ENCODE measurements around the gene MCM3AP.
"Not testable (repeated sequence)": the region's sequence is repeated elsewhere in the genome, so short reads cannot be mapped to it uniquely, and the experiment has no call there.

Gene MCM3AP

DNA sequence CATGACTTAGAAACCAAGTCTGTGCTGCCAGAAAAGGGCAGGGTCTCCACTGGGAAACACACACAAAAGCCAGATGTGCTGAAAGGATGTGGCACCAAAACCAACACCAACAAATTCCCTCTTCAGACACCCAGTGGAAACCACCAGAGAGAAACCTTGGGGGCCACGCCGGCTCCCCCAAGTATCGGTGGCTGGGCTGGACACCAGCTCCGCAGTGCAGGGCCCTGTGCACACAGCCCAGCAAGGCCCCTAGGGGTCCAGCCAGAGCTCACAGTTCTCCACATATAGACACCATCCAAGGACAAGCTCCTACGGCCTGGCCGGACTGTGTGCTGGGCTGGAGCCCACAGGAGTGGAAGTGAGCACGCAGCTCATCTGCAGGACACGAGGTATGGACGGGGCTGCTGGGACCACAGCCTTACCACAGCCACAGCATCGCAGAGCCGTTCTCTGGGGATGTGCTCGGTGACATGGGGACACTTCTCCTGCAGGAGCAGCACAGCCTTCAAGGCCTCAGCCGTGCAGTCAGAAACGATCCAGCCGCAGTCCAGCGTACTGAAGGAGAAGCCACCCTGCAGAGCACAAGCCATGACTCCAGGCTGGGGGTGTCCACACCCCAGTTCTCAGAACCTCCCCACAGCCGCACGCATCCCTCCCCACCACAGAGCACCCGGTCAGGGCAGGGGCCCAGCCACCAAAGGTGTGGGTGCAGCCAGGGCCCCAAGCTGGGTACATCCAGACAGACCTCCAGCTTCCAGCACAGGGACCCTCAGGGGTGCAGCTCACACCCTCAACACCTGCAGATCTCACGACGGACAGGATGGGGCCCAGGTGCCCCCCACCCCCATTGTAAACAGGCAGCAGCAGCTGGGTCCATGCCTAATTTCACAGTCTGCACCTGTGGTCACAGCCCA is 78.1 kb downstream of the MCM3AP start:
- FAIRE-seq: no peak

DNA sequence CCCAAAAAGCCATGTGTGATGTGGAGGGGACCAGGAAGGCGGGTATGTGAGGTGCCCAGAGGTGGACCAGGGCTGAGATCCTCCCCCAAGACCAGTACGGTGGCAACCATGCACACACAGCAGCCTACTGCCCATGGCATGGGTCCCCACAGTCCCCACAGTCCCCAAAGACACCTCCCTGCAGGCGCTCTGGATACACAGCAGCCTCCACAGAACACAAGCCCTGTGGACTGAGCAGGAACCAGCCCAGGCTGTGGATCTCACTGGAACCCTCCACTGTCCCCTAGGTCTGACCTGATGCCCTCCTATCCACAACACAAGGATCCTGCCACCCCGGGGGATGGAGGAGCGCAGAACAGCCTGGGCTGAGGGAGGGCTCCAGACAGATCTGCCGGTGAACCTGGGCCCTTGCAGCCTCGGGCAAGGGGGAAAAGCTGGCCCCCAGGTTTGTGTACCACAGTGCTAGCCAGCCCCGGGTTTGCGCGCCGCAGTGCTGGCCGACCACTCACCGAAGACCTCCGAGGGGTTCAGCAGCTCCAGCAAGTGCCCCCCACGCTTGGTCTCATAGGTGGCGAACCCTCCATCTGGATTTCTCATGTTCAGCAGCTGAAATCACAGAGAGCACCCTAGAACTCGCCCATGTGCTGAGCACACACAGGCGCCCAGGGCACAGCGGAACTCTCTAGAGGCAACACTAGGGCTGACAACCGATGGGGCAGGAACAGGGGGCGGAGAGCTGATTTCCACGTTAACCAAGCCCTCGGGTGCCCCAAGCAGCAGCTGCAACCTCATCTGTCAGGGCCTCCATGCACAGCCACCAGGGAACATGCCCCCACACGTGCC is 79.0 kb downstream of the MCM3AP start:
- DNase-seq (ENCODE audit: insufficient read length, low spot score) (no peak), FAIRE-seq (no peak)

More for the DNA sequence above, 78.1 kb downstream of the MCM3AP start:
- DNase-seq (ENCODE audit: insufficient read length, low spot score): no peak

DNA sequence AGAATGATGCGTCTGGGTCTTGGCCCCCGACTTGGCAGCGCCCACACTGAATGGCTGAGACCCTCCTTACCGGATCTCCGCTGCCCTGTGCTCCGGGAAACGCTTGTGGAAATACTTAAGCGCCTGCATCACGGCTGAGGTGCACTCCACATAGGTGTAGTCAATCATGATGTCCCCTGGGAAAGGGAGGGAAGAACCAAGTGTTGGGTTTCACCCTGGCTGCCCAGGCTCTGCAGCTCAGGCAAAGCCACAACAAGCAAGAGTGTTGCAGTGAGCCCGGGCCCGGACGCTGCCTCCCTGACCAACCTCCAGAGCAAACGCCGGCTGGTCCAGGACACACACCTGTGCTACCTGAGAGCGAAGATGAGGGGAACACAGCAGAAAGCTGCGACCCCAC is 79.6 kb downstream of the MCM3AP start:
- no peak for FAIRE-seq

DNA sequence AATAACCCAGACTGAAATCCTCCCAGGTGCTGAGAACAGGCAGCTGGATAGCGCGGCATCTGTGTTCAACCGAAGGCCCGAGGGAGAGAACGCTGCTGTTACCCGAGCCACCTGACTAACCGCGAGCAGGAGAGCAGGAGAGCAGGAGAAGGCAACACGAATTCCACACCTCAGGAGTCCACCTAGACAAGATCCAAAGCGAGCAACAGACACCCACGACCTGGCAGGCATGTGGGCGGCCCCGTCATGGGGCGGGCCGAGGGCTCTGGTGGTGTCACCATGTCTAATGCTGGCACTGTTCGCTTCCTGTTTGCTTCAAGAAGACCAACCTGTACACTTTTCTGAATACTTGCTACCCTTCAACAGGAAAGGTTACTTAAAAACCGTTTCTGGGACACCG is 80.2 kb downstream of the MCM3AP start:
- FAIRE-seq (no peak), DNase-seq (ENCODE audit: insufficient read length, low spot score) (no peak)

More for the DNA sequence above, 79.6 kb downstream of the MCM3AP start:
- no peak for DNase-seq (ENCODE audit: insufficient read length, low spot score)

DNA sequence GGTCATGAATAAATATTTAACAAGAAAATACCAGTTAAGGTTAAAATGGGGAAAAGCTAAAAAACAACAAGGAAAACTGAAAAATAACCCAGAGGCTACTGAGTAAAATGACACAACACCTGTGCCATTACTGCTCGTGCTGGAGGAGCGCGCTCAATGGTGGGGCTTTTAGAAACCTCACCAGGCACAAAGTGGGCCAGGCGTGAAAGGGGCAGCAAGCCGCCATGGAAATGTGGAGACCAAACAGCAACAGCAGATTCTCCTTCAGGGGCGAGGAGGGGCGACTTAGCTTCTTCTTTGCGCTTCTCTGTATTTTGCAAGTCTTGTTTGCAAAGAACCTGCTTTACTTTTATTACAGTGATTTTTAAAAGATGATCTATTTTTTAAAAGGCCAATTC is 82.2 kb downstream of the MCM3AP start:
- no peak for DNase-seq (ENCODE audit: insufficient read length, low spot score)
- FAIRE-seq: no peak

DNA sequence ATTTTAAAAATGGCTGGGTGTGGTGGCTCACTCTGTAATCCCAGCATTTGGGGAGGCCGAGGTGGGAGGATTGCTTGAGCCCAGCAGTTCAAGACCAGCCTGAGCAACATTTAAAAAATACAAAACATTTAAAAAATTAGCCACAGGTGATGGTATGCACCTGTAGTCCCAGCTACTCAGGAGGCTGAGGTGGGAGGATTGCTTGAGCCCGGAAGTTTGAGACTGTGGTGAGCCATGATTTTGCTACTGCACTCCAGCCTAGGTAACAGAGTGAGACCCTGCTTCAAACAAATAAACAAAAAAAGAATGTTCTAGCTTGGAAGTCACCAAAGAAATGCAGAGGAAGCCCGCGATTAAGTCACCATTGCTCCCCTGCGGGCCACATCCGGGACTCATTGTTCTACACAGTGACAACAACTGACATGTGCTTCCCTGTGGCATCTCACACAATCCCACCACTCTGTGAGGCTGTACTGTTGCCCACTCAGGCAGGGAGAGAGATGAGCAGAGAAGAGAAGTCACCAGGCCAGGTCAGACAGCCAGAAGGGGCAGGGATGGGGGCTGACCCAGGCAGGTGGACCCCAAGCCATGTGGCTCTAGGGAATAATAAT is 82.7 kb downstream of the MCM3AP start:
- DNase-seq (ENCODE audit: insufficient read length, low spot score) (no peak), FAIRE-seq (no peak)

DNA sequence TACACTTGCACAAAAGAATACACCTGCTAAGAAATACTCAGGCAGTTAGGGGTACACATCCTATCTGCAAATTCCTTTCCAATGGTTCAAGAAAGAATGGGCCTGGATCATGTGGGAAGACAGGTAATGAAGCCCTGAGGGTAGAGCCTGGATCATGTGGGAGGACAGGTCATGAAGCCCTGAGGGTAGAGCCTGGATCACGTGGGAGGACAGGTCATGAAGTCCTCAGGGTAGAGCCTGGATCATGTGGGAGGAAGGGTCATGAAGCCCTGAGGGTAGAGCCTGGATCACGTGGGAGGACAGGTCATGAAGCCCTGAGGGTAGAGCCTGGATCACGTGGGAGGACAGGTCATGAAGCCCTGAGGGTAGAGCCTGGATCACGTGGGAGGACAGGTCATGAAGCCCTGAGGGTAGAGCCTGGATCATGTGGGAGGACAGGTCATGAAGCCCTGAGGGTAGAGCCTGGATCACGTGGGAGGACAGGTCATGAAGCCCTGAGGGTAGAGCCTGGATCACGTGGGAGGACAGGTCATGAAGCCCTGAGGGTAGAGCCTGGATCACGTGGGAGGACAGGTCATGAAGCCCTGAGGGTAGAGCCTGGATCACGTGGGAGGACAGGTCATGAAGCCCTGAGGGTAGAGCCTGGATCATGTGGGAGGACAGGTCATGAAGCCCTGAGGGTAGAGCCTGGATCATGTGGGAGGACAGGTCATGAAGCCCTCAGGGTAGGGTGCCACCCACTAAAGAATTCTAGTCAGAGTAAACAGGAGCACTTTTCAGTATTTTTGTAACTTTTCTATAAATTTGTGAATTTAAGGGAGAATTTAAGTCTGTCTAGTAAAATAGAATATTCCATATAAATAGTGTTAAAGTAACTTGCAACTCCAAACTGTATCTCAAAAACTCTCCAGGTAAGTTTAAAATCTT is 84.3 kb downstream of the MCM3AP start:
- not testable (repeated sequence) for DNase-seq (ENCODE audit: insufficient read length, low spot score); FAIRE-seq

DNA sequence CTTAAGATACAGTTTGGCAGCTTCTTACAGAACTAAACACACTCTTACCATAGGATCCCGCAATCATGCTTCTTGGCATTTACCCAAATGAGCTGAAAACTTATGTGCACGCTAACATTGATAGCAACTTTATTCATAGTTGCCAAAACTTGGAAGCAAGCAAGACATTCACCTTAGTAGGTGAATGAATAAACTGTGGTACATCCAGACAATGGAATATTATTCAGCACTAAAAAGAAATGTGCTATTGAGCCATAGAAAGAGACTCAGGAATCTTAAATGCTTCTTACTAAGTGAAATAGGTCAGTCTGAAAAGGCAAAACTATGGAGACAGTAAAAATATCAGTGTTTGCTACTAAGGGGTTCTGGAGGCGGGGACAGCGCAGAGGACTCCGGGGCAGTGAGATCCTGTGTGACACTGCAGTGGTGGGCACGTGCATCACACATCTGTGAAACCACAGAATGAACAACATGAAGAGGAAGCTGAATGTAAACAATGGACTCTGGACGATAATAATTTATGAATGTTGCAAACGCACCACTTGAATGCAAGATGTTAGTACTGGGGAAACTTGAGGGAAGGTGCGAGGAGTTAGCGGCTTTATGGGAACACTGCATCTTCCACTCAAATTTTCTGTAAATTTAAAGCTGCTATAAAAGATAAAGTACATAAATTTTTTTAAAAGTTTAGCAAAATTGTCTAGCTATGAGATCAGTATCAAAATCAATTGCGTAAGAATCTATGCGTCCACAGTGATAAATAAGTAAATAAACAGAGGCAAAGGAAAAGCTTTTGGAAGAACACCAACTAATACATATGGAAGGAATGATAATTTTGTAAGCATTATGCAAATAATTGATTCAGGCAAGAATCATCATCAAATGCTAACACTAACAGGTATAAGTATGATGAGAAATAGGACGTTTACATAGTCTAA is 85.7 kb downstream of the MCM3AP start:
- no peak for FAIRE-seq
- no peak for DNase-seq (ENCODE audit: insufficient read length, low spot score)

DNA sequence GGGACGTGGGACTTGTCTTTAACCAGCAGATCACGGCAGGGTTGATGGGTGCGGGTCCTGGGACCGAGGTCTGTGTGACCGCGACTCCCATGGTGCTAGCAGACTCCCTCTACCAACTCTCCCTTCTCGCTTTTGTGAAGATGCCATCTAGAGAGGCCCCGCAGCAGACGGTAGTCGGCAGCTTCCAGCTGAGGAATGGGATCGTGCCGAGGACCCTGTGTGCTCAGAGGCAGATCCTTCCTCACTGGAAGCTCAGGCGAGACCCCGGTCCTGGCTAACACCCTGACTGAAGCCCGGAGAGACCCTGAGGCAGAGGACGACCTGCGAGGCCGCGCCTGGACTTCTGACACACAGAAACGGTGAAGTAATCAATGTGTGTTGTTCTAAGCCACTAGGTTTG is 88.7 kb downstream of the MCM3AP start:
- FAIRE-seq (no peak), DNase-seq (ENCODE audit: insufficient read length, low spot score) (no peak)

DNA sequence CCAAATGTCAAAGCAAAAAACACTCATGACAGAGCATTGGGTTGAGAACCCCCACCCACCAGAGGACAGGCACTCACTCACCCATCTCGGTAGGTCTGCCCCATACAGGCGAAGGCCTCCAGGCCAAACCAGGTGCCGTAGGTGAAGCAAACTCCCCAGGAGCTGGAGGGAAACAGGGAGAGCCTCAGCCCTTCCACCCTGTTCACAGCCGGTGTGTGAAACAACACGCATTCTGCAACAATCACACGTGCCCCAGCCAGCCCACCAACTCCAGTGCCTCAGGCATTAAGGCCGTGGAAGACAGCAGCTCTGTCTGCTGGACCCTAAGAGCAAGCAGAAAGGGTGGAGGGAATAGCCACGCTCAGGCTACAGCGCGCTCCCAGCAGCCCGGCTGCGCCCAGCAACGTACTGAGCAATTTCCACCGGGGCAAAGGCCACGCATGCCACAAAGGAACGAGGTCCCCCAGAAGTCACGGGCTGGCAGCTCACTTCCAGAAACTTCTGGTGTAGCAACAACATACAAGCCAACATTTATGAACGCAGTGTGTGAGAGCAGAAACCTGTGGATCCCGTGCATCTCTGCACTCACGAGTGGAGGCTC is 89.7 kb downstream of the MCM3AP start:
- no peak for FAIRE-seq
- DNase-seq (ENCODE audit: insufficient read length, low spot score): no peak

DNA sequence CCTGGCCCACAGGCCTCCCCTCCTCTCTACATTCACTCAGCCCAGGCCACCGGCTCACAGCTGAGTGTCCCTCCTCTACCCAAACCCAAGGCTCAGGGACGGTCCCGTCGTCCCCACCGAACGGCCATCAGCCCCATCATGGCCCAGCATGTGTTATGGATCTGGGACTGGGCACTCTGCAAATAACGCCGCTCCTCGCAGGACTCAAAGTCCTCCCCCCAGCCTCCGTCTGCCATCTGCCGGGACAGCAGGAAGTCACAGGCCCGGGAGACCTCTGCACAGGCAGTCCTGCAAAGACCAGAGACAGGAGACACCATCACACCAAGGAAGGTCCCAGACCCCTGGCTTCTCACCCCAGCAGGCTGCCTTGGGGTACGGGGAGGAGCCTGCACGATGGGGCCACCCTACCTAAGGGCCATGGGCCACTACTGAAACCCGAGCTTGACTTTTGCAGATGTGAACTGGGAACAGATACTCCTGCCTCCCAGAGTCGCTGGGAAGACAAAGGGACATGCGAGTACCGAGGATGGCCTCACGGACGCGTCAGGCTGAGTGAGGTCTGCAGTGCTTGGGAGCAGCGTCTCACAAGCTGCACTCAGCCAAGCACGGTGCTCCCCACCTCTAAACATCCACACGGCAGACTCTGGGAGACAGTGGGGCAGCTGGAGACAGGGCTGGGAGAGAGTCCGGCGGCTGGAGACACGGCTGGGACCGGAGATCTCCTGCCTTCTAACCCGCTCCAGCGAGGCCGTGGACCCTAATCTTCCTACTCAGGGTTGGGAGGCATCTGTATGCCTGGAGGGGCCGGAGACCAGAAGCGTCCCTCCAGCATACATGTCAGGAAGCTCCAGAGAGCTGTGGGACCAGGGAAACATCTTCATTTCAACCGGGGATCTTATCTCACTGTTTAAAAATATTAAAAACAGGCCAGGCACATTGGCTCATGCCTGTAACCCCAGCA is 90.8 kb downstream of the MCM3AP start:
- FAIRE-seq (no peak), DNase-seq (ENCODE audit: insufficient read length, low spot score) (no peak)

DNA sequence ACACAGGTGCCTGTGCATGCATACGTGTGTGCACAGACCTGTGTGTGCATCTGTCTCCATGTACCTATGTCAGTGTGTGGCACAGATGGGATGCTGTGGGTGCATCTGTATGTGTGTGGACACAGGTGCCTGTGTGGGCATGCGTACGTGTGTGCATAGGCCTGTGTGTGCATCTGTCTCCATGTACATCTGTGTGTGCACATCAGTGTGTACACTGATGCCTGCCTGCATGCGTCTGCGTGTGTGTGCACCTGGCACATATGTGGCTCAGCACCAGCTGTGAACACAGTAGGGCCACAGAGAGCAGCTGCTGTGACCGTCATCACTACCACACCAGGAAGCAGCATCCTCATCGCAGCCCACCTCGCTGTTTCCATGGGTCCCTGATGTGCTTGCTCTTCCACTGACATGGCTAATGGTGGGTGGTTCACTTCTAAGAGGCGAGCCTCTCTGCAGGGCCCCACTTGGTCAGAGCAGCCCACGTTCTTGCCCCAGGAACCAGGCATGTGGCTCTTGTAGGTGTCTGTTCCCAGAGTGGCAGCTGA is 91.5 kb downstream of the MCM3AP start:
- FAIRE-seq: no peak
- DNase-seq (ENCODE audit: insufficient read length, low spot score): no peak

DNA sequence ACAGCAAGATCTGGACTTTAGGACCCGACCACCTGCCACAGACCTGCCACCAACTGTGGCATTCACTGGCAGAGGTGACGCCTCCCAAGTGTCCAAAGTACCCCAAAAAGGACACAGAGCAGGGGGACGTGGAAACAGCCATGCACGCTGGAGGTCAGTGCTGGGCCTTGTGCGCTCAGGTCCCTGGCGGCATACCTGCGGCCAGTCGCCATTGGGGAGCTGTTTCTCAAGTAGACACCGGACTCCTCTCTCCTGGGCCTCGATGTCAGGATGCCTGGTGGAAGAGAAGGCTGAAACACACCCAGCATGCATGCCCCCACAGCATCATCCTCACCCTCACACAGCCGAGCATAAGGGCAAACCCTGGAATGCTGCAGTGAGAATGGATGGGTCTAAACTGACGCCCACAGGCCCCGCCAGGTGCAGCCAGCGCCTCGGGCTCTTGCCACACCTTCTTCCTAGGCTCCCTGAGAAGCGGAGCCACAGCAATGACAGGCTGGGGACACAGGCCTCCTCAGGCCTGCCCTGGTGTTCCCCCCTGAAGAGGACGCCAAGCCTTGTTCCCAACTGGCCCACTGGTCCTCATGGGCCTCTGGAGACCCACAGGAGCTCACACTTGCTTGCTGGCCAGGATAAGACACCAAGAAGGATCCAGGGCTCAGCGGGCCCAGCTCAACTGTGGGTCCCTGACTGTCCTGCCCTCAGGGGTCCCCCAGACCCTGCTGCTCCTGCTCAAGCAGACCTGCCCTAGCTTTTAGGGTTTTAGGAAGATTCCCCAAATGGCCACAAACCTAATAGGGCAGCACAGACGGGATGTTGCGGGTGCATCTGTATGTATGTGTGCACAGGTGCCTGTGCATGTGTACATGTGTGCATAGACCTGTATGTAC is 93.5 kb downstream of the MCM3AP start:
- no peak for FAIRE-seq
- no peak for DNase-seq (ENCODE audit: insufficient read length, low spot score)

DNA sequence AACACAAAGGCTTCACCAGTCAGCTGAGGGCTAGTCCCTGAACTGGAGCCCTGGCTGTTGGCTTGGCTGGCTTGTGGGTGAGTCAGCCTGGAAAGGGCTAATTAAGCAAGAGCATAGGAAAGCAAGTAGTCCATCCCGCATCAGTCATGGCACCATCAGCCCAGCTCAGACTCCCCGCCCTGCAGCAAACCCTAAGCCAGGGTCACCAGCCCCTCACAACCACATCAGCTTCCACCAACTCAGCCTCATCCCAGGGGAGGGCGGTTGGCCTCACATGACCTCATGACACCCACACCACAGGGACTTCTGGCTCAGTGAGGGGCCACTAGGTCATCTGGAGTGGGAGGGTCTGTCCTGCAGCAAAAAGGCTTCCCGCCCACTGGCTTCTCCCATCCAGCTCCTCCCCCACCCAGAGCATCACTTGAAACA is 94.1 kb downstream of the MCM3AP start:
- no peak for DNase-seq (ENCODE audit: insufficient read length, low spot score)
- FAIRE-seq: no peak

DNA sequence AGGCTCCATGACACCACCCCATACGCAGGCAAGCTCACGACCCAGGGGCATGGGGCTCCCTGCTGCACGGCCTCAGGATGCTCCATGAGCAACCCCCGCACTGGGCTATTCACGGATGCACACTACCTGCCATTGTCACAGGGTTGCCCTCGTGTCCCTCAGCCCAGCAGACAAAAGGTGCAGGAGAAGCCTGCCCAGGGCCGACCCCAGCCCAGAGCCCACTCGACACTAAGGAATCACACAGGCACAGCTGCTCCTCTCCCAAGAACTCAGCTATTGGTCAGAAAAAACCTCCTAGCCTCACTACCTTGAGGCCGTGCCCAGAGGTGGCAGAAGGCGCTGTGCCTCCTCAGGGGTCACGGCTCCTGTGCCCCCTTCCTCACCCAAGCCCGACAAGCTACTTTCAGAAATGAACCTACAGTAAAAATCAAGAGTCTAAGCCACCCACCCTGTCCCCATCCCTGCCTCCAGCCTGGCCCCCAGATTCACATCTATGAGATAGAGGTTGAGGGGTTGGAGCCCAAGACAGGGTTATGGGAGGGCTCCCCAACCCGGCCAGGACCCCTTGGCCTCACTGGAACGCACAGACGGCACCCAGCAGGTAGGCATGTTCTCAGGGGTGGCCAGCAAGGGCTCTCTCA is 94.8 kb downstream of the MCM3AP start:
- FAIRE-seq (no peak), DNase-seq (ENCODE audit: insufficient read length, low spot score) (no peak)

DNA sequence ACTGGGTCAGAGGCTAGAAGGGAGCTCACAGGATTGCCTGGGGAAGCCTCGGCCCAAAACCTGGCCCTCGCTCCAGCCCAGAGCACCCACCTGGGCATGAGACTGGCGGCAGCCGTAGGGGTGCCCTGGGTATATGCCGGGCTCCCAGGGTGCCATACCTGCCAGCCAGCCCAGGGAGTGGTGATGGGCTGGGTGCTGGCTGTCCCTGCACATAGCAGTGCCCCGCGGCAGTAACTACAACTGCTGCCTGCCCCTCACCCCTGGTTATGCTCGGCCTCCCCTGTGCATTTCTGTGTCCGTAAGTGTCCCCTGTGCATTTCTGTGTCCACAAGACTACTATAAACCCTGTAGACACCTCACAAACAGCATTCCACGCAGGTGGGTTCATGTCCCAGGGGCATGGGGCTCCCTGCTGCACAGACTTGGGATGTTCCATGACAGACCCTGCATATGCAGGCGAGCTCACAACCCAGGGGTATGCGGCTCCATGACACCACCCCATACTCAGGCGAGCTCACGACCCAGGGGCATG is 95.4 kb downstream of the MCM3AP start:
- DNase-seq (ENCODE audit: insufficient read length, low spot score) (no peak), FAIRE-seq (no peak)

All from GM19239 (cell line).